Natural killer cell (primary cell): Measurements from ENCODE around the gene LYZL2. TPM values are rescaled to one million over a fixed set of nuclear protein-coding genes. Genes with fewer than 3 reads are reported as not detected.
"Not testable (repeated sequence)": the region's sequence is repeated elsewhere in the genome, so short reads cannot be mapped to it uniquely, and the experiment has no call there.

Source experiments
- ATAC-seq, 3 donors: fragments of 150-1000 bp in 2 of 3; fragments of 200-7000 bp in 1 of 3; cut with Tn5 transposase; 1 replicate in 1 of 3; 2 replicates in 2 of 3; pipeline ENCODE4 v1.10.0; 2021; ENCODE audit warnings: mild to moderate bottlenecking in 2 of 3, moderate library complexity in 2 of 3
- DNase-seq, 2 donors: peaks; one replicate each; pipeline versions ENCODE4 v3.0.0 to v3.0.0-alpha.2; 2013 to 2021; ENCODE audit warnings: mixed read lengths in 1 of 2
- H3K27ac ChIP-seq: one replicate; pipeline ENCODE4 v1.5.1; 2013; ENCODE audit warnings: mild to moderate bottlenecking, low read length
- H3K27me3 ChIP-seq: one replicate; pipeline ENCODE4 v1.6.1; 2013; ENCODE audit warnings: low read length; ENCODE audit not compliant: control insufficient read depth, insufficient read depth
- H3K36me3 ChIP-seq: one replicate; pipeline ENCODE4 v1.6.1; 2013; ENCODE audit warnings: low read length; ENCODE audit not compliant: control insufficient read depth, insufficient read depth
- H3K4me1 ChIP-seq: one replicate; pipeline ENCODE4 v1.6.1; 2013; ENCODE audit warnings: low read length; ENCODE audit not compliant: control insufficient read depth, insufficient read depth
- H3K4me3 ChIP-seq: one replicate; pipeline ENCODE4 v1.5.1; 2013; ENCODE audit warnings: low read length
- H3K9me3 ChIP-seq: one replicate; pipeline ENCODE4 v1.6.1; 2013; ENCODE audit warnings: low read length; ENCODE audit not compliant: control insufficient read depth, insufficient read depth
- H3K27ac Mint-ChIP-seq, 2 donors: one replicate each; pipeline ENCODE4 v1.8.0; 2022; ENCODE audit warnings: mild to moderate bottlenecking in 2 of 2, mixed read lengths in 2 of 2, moderate library complexity in 1 of 2
- H3K27me3 Mint-ChIP-seq, 2 donors: one replicate each; pipeline ENCODE4 v1.8.0; 2022; ENCODE audit warnings: low read depth in 2 of 2, mixed read lengths in 2 of 2
- H3K36me3 Mint-ChIP-seq: one replicate; pipeline ENCODE4 v1.8.0; 2022; ENCODE audit warnings: mixed read lengths
- H3K4me1 Mint-ChIP-seq, 2 donors: one replicate each; pipeline ENCODE4 v1.8.0; 2022; ENCODE audit warnings: mixed read lengths in 2 of 2
- H3K4me3 Mint-ChIP-seq: one replicate; pipeline ENCODE4 v1.8.0; 2022; ENCODE audit warnings: mild to moderate bottlenecking, moderate library complexity, mixed read lengths
- H3K9me3 Mint-ChIP-seq, 2 donors: one replicate each; pipeline ENCODE4 v1.8.0; 2022; ENCODE audit warnings: mixed read lengths in 2 of 2
- WGBS: methylation state at CpG from one replicate; pipeline ENCODE4 v1.1.7; 2013; ENCODE audit warnings: missing lambda C conversion rate; ENCODE audit not compliant: insufficient coverage; 5-methylcytosine and 5-hydroxymethylcytosine counted together
- intact Hi-C: fragments of 100-400 bp; cut with micrococcal nuclease; formaldehyde crosslinking; loops from one replicate; pipeline ENCODE4 v1.14.2; 2022
- total RNA-seq, 4 donors: library from RNA; stranded (reverse); fragments of 120-200 nt in 1 of 4; gene quantifications; one replicate each; pipeline versions ENCODE4 v1.2.3 to v1.2.4, GENCODE V29; 2013 to 2022
- TF ChIP-seq, protein P1 (sequence below): fragments of 200-600 bp; IDR thresholded peaks from one replicate; pipeline ENCODE4 v1.8.0; 2022; ENCODE audit warnings: antibody characterized with exemption

LYZL2 gene
- total RNA-seq, 3 donors from 2014 or later (not counting 1 experiment from before 2014, with no cell fraction given) = not detected

DNA sequence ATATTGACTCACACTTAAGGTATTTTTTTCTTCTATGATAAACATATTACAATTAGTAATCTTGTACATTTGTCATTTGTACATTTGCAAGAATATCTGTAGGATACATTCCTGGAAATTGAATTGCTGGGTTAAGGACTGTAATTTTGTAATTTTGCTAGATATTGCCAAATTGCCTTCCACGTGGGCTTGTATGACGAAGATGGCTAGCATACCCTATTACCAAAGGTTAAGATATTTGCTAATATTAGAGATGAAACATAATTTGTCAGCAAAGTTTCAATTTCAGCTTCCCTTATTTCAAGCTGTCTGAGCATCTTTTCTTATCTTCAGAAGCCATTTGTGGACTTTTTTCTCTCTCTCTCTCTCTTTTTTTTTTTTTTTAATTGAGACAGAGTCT, 1.0 kb upstream of the LYZL2 start:
- H3K27ac ChIP-seq = no peak overlapping the region
- H3K27me3 ChIP-seq = peaks cover 4% of the 10 kb centered on the region
- H3K36me3 Mint-ChIP-seq = no peaks in the 10 kb centered on the region
- no peak overlapping the region for H3K4me3 ChIP-seq
- no peak for ATAC-seq
- H3K4me1 Mint-ChIP-seq = no peaks in the 10 kb centered on the region
- no peaks in the 10 kb centered on the region for H3K36me3 ChIP-seq
- intact Hi-C loops = no loop called here
- H3K27me3 Mint-ChIP-seq = peaks cover 6 to 16% of the 10 kb centered on the region in 2 donors
- no peaks in the 10 kb centered on the region for H3K9me3 ChIP-seq
- H3K4me3 Mint-ChIP-seq = no peak overlapping the region
- no CpG with 5 or more reads among the region's 2 CpGs for WGBS
- no peak overlapping the region for H3K27ac Mint-ChIP-seq
- no peak for DNase-seq
- H3K9me3 Mint-ChIP-seq = no peaks in the 10 kb centered on the region
- TF ChIP-seq, protein P1, sequence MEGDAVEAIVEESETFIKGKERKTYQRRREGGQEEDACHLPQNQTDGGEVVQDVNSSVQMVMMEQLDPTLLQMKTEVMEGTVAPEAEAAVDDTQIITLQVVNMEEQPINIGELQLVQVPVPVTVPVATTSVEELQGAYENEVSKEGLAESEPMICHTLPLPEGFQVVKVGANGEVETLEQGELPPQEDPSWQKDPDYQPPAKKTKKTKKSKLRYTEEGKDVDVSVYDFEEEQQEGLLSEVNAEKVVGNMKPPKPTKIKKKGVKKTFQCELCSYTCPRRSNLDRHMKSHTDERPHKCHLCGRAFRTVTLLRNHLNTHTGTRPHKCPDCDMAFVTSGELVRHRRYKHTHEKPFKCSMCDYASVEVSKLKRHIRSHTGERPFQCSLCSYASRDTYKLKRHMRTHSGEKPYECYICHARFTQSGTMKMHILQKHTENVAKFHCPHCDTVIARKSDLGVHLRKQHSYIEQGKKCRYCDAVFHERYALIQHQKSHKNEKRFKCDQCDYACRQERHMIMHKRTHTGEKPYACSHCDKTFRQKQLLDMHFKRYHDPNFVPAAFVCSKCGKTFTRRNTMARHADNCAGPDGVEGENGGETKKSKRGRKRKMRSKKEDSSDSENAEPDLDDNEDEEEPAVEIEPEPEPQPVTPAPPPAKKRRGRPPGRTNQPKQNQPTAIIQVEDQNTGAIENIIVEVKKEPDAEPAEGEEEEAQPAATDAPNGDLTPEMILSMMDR = no peak
- no peaks in the 10 kb centered on the region for H3K4me1 ChIP-seq

DNA sequence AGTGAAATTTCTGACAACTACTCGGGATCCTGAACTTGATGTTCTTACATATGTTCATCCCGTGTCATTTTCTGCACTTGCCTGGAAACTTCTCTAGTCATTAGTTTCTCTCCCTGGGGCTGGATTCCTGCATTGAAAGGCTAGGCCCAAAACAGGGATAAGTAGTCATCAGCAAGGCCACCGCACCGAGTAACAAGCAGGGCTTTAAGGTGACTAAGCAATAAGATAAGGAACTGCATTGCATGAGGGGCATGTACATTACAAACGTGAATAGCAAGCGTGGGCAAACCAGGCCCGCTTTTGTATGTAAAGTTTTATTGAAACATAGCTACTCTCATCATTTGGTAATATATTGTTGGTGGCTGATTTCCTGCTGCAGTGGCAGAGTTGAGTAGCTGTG, 977 bp downstream of the LYZL2 start:
- H3K27me3 ChIP-seq, H3K36me3 Mint-ChIP-seq, H3K27ac ChIP-seq, H3K9me3 ChIP-seq, H3K4me3 ChIP-seq, ATAC-seq, DNase-seq, H3K4me1 Mint-ChIP-seq, H3K9me3 Mint-ChIP-seq, H3K4me3 Mint-ChIP-seq, H3K36me3 ChIP-seq, H3K27ac Mint-ChIP-seq, intact Hi-C loops, H3K4me1 ChIP-seq: not testable (repeated sequence)
- peaks cover 3 to 23% of the 10 kb centered on the region in 2 donors for H3K27me3 Mint-ChIP-seq
- 92% methylated on average over 6 of the region's 7 CpGs for WGBS

DNA sequence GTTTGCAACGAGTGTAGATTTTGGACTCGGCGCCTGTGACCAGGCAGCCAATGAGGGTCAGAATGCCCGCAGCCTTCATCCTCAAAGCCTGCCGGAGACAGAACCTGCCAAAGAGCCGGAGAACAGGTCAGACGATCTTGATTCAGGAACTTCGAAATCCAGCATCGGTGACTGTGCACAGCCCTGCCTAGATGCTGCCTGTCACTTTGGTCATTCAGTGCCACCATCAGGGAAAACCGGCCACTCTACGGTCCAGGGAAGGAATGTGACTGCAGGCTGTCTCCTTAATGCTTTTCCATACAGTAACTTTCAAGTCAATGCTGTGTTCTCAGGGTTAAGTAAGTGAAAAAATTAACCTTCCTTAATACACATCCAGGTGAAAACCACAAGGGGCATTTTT, 2.7 kb downstream of the LYZL2 start:
- H3K4me1 ChIP-seq, H3K9me3 Mint-ChIP-seq, H3K4me3 ChIP-seq, H3K4me1 Mint-ChIP-seq, H3K27me3 ChIP-seq, H3K27me3 Mint-ChIP-seq, H3K27ac Mint-ChIP-seq, H3K4me3 Mint-ChIP-seq, DNase-seq, H3K36me3 Mint-ChIP-seq, H3K9me3 ChIP-seq, H3K27ac ChIP-seq, H3K36me3 ChIP-seq, ATAC-seq, intact Hi-C loops: not testable (repeated sequence)
- 87% methylated on average over 8 of the region's 11 CpGs for WGBS

DNA sequence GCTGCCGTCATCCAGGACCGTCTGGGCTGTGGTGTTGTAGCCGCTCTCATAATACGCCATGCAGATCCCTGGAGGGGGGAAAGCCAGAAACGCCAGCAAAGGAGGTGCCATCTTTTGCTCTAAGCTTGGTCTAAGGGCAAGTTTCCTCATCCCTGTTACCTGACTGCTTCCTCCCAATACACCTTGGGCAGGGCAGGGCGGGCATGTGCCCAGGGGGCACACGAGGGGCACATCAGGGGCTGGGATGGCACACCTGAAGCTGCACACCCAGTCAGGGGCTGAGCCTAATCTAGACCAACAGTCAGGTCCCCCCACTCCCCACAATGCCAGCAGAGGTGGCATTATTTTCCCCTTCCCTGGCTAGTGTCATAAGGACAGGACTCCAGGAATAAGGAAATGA, 3.4 kb downstream of the LYZL2 start:
- ATAC-seq, H3K4me3 ChIP-seq, H3K36me3 Mint-ChIP-seq, intact Hi-C loops, H3K4me1 ChIP-seq, H3K27ac Mint-ChIP-seq, H3K27ac ChIP-seq, H3K9me3 ChIP-seq, H3K27me3 ChIP-seq, H3K4me3 Mint-ChIP-seq, H3K9me3 Mint-ChIP-seq, H3K4me1 Mint-ChIP-seq, DNase-seq, H3K36me3 ChIP-seq: not testable (repeated sequence)
- 87% methylated on average over 7 of the region's 7 CpGs for WGBS
- H3K27me3 Mint-ChIP-seq = peaks cover 8 to 10% of the 10 kb centered on the region in 2 donors

DNA sequence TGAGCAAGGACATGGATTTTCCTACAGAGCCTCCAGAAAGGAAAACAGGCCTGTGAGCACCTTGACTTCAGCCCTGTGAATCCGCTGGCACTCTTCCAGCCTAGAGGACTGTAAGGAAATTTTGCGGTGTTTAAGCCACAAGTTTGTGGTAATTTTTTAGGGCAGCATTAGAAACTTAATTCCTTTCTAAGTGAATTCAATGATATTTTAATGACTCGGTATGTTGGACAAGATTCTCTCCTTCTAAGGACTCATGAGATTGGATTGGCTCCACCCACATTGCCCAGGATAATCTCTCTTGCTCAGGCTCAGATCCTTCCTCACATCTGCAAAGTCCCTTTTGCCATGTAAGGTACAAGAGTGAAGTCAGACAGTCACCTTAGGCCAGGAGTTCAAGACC, 4.5 kb downstream of the LYZL2 start:
- WGBS = 90% methylated on average over 3 of the region's 3 CpGs
- Histone ChIP-seq H3K4me1 (no peaks in the 10 kb centered on the region), H3K27ac (no peak overlapping the region), H3K9me3 (no peaks in the 10 kb centered on the region), H3K27me3 (no peaks in the 10 kb centered on the region), H3K36me3 (no peaks in the 10 kb centered on the region), H3K4me3 (no peak overlapping the region)
- peaks cover 17 to 19% of the 10 kb centered on the region in 2 donors for H3K27me3 Mint-ChIP-seq
- TF ChIP-seq, protein P1 = no peak
- no peaks in the 10 kb centered on the region for H3K4me1 Mint-ChIP-seq
- DNase-seq (no peak), ATAC-seq (no peak)
- no peak overlapping the region for H3K27ac Mint-ChIP-seq
- no peak overlapping the region for H3K4me3 Mint-ChIP-seq
- H3K36me3 Mint-ChIP-seq = no peaks in the 10 kb centered on the region
- intact Hi-C loops = no loop called here
- no peaks in the 10 kb centered on the region for H3K9me3 Mint-ChIP-seq
